ENCODE data around the gene AEBP1.
A peak's percentile ranks its signal among the peaks of the same experiment; 100 is the strongest.

Gene AEBP1

DNA sequence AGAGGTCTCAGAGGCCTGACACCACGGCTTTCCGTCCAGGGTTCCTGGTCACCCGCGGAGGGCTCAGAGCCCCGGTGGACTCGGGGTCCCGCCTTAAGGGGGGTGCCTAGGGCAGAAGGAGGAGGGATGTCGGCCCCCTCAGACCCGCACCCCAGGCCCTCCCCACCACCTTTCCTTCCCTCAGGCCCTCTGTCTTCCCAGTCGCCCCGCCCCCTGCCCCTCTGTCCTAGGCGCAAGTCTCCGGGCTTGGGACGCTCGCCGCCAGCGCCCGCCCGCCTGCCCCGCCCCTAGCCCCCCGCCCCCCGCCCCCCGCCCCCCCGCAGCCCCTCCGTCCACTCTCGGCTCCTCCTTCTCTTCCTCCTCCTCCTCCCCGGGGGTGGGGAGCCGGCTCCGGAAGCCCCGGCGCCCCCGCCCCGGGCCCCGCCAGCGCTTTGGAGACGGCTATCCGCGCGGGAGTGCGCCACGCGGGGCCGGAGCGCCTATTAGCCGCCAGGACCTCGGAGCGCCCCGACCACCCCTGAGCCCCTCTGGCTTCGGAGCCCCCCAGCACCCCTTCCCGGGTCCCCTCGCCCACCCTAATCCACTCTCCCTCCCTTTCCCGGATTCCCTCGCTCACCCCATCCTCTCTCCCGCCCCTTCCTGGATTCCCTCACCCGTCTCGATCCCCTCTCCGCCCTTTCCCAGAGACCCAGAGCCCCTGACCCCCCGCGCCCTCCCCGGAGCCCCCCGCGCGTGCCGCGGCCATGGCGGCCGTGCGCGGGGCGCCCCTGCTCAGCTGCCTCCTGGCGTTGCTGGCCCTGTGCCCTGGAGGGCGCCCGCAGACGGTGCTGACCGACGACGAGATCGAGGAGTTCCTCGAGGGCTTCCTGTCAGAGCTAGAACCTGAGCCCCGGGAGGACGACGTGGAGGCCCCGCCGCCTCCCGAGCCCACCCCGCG lies at the start of gene AEBP1:
TSS of gene AEBP1 (plus strand) at position 423 of the 937 bp plus-strand sequence. CDS start at position 744, 321 bp downstream.
- Mint-ChIP-seq H3K27me3 (peaks cover 3% of the 10 kb centered on the region), H3K36me3 (ENCODE audit: low read depth) (no peaks in the 10 kb centered on the region), H3K9me3 (no peaks in the 10 kb centered on the region), H3K27ac (peak within 1 kb of the TSS; percentile 67), H3K4me1 (ENCODE audit: low read depth) (peaks cover 19% of the 10 kb centered on the region), H3K4me3 (peak within 1 kb of the TSS; percentile 85)

GRCh38 chr7:44056681-44057080 lies 47.5 kb upstream of the AEBP1 start:
- Mint-ChIP-seq H3K4me3 (no peak overlapping the region), H3K27me3 (no peaks in the 10 kb centered on the region), H3K4me1 (ENCODE audit: low read depth) (peaks cover 53% of the 10 kb centered on the region), H3K36me3 (ENCODE audit: low read depth) (peaks cover 73% of the 10 kb centered on the region), H3K27ac (no peak overlapping the region), H3K9me3 (no peaks in the 10 kb centered on the region)

DNA sequence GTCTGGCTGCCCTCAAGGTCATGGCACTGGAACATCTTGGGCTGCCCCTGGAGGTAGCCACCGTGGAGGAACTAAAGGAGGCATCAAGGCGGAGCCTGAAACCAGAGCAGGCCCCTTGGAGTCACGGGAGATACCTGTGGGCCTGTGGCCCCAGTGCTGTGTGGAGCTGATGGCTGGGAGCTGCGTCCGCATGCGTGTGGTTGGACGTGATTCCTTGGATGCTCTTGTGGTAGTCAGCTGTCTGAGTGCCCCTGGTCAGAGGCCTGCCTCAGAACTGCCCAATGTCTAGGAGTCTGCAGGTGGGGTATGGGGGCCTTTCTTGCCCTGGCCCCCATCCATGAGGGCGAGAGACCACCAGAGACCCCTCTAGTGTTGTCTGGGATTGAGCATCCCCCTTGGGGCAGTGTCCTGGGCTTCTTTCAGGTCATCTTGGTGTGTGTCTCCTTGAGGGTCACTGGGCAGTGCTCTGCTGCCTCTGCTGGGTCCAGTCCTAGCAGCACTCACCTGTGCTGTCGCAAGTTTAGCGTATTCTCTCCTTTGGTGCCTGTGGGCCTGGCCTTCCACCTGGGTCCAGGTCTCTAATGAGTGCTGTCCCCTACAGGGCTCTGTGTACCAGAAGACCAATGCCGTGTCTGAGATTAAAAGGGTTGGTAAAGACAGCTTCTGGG lies 46.8 kb upstream of the AEBP1 start:
- peaks cover 71% of the 10 kb centered on the region for H3K36me3 Mint-ChIP-seq (ENCODE audit: low read depth)
- H3K9me3 Mint-ChIP-seq, result no peaks in the 10 kb centered on the region
- H3K27me3 Mint-ChIP-seq, result no peaks in the 10 kb centered on the region
- H3K4me3 Mint-ChIP-seq, result no peak overlapping the region
- no peak overlapping the region for H3K27ac Mint-ChIP-seq
- H3K4me1 Mint-ChIP-seq (ENCODE audit: low read depth), result peaks cover 49% of the 10 kb centered on the region

DNA sequence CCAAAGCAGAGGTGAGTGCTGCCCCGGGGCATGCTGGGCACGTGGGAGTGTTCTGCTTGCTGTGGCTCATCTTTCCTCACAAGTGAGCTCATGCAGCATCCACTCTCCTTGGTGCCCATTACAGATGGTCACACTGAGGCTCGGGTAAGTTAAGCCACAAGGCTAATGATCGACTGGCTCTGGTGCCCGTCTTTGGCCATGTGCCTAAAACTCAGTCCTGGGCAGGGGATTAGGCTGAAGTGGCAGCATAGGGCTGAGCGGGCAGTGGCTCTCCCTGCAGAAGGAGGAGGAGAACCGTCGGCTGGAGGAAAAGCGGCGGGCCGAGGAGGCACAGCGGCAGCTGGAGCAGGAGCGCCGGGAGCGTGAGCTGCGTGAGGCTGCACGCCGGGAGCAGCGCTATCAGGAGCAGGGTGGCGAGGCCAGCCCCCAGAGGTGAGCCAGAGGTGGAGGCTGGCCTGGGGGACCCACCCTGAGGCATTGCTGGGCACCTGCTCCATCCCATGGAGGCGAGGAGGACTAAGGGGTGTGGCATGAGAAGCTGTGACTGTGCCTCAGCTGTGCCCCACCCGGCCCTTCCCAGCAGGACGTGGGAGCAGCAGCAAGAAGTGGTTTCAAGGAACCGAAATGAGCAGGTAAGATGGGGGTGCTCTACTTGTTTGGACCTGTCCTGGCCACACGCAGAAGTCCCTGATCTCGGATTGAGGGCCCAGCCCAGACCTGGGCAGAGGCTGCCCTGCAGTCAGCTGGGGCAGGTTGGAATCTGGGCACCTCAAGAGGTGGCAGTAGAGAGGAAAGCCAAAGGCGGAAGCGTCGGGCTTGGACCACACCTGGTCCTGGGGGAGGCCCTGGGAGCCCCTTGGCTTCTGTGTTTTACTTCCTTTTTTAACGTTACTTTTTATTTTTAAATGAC lies 46.0 kb upstream of the AEBP1 start:
- Mint-ChIP-seq H3K36me3 (ENCODE audit: low read depth) (peaks cover 64% of the 10 kb centered on the region), H3K4me1 (ENCODE audit: low read depth) (peaks cover 42% of the 10 kb centered on the region), H3K27ac (peak overlapping the region; percentile 84), H3K4me3 (peak overlapping the region; percentile 9), H3K27me3 (no peaks in the 10 kb centered on the region), H3K9me3 (no peaks in the 10 kb centered on the region)

DNA sequence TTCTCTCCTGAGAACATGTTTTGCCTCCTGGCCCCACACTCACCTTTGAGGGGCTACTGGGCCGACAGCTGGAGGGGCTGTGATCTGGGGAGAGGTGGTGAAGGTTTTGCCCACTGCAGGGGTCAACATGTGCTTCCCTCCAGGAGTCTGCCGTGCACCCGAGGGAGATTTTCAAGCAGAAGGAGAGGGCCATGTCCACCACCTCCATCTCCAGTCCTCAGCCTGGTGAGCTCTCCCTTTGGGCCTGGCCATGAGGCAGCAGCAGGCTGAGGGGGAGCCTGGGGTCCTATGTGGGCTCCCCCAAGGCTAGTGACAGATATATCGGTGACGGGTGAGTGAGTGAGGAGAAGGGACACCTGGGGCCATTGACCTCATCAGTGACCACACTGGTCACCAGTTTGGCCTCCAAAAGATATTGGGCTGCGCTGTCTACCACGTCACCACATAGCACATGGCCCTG lies 45.4 kb upstream of the AEBP1 start:
- peaks cover 62% of the 10 kb centered on the region for H3K36me3 Mint-ChIP-seq (ENCODE audit: low read depth)
- peak overlapping the region; percentile 84 for H3K27ac Mint-ChIP-seq
- H3K4me1 Mint-ChIP-seq (ENCODE audit: low read depth), result peaks cover 41% of the 10 kb centered on the region
- H3K27me3 Mint-ChIP-seq, result no peaks in the 10 kb centered on the region
- peak overlapping the region; percentile 9 for H3K4me3 Mint-ChIP-seq
- H3K9me3 Mint-ChIP-seq, result no peaks in the 10 kb centered on the region

GRCh38 chr7:44059219-44060090 lies 44.7 kb upstream of the AEBP1 start:
- no peaks in the 10 kb centered on the region for H3K9me3 Mint-ChIP-seq
- H3K27ac Mint-ChIP-seq, result peak overlapping the region; percentile 84
- H3K36me3 Mint-ChIP-seq (ENCODE audit: low read depth), result peaks cover 58% of the 10 kb centered on the region
- peaks cover 41% of the 10 kb centered on the region for H3K4me1 Mint-ChIP-seq (ENCODE audit: low read depth)
- H3K4me3 Mint-ChIP-seq, result no peak overlapping the region
- H3K27me3 Mint-ChIP-seq, result no peaks in the 10 kb centered on the region

GRCh38 chr7:44060091-44060947 lies 43.8 kb upstream of the AEBP1 start:
- H3K4me3 Mint-ChIP-seq, result no peak overlapping the region
- peaks cover 39% of the 10 kb centered on the region for H3K4me1 Mint-ChIP-seq (ENCODE audit: low read depth)
- H3K27me3 Mint-ChIP-seq, result no peaks in the 10 kb centered on the region
- H3K27ac Mint-ChIP-seq, result no peak overlapping the region
- peaks cover 52% of the 10 kb centered on the region for H3K36me3 Mint-ChIP-seq (ENCODE audit: low read depth)
- H3K9me3 Mint-ChIP-seq, result no peaks in the 10 kb centered on the region

GRCh38 chr7:44060948-44061644 lies 43.0 kb upstream of the AEBP1 start:
- Mint-ChIP-seq H3K9me3 (no peaks in the 10 kb centered on the region), H3K27me3 (no peaks in the 10 kb centered on the region), H3K36me3 (ENCODE audit: low read depth) (peaks cover 44% of the 10 kb centered on the region), H3K4me1 (ENCODE audit: low read depth) (peaks cover 38% of the 10 kb centered on the region), H3K4me3 (no peak overlapping the region), H3K27ac (no peak overlapping the region)

GRCh38 chr7:44061645-44062179 lies 42.4 kb upstream of the AEBP1 start:
- H3K36me3 Mint-ChIP-seq (ENCODE audit: low read depth), result peaks cover 39% of the 10 kb centered on the region
- H3K9me3 Mint-ChIP-seq, result no peaks in the 10 kb centered on the region

DNA sequence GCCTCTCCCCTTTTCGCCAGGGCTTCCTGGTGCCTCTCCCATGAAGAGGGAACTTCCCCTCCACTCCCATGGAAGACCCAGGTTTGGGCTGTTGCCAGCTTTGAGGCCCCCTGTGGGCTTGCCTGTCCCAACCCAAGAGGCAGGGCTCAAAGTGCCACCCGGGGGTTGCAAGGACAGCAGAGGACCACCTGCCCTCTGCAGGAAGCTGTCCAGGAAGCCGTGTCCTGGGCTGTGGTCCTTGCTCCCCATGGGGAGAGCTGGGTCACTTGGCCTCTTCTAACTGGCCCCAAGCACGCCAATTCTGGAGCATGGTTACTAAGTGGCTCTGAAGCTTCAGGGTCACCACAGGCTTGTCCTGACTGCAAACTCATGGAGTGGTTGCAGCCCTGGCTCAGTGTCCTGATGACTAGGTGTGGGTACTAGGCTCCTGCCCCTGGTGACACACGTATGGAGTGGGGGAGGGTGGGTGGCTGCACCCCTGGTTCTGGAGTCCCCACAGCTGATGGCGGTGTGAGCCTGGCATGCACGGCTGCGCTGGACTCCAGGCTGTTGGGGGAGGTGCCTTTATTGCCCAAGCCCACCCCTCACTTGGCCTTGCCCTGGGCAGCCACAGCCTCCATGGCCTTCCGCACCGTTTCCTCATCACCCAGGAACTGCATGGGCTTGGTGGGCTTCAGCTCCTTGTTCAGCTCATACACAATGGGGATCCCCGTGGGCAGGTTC lies 41.8 kb upstream of the AEBP1 start:
- no peak overlapping the region for H3K27ac Mint-ChIP-seq
- peaks cover 34% of the 10 kb centered on the region for H3K36me3 Mint-ChIP-seq (ENCODE audit: low read depth)
- no peak overlapping the region for H3K4me3 Mint-ChIP-seq
- peaks cover 41% of the 10 kb centered on the region for H3K4me1 Mint-ChIP-seq (ENCODE audit: low read depth)
- no peaks in the 10 kb centered on the region for H3K27me3 Mint-ChIP-seq
- no peaks in the 10 kb centered on the region for H3K9me3 Mint-ChIP-seq

More at GRCh38 chr7:44061645-44062179, 42.4 kb upstream of the AEBP1 start:
- Mint-ChIP-seq H3K27ac (no peak overlapping the region), H3K4me3 (no peak overlapping the region), H3K4me1 (ENCODE audit: low read depth) (peaks cover 37% of the 10 kb centered on the region), H3K27me3 (no peaks in the 10 kb centered on the region)

GRCh38 chr7:44062903-44063295 lies 41.2 kb upstream of the AEBP1 start:
- peaks cover 36% of the 10 kb centered on the region for H3K4me1 Mint-ChIP-seq (ENCODE audit: low read depth)
- H3K27ac Mint-ChIP-seq, result no peak overlapping the region
- H3K27me3 Mint-ChIP-seq, result no peaks in the 10 kb centered on the region
- peaks cover 28% of the 10 kb centered on the region for H3K36me3 Mint-ChIP-seq (ENCODE audit: low read depth)
- no peak overlapping the region for H3K4me3 Mint-ChIP-seq
- H3K9me3 Mint-ChIP-seq, result no peaks in the 10 kb centered on the region

DNA sequence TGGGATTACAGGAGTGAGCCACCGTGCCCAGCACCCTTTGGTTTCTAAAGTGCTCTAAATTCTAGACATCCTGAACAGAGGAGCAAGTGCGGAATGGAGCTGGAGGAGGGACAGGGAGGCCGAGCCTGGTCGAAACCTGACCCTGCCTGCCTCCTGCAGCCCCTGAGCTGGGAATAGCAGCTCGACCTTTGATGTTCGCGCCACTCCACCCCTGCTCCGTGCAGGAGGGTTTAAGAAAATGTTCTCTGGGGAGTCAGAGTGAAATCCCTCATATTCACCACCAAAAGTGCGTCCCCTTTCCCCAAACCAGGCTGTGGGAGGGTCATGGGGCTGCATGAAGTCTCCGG lies 40.6 kb upstream of the AEBP1 start:
- H3K9me3 Mint-ChIP-seq, result no peaks in the 10 kb centered on the region
- no peak overlapping the region for H3K27ac Mint-ChIP-seq
- H3K4me3 Mint-ChIP-seq, result no peak overlapping the region
- peaks cover 36% of the 10 kb centered on the region for H3K4me1 Mint-ChIP-seq (ENCODE audit: low read depth)
- peaks cover 22% of the 10 kb centered on the region for H3K36me3 Mint-ChIP-seq (ENCODE audit: low read depth)
- H3K27me3 Mint-ChIP-seq, result no peaks in the 10 kb centered on the region
